ENCODE results near the gene GFY. TPM values are rescaled to one million over a fixed set of nuclear protein-coding genes. Genes with fewer than 3 reads are reported as not detected.

The GFY gene
- total RNA-seq, 1 donor from 2014 or later = not detected

DNA sequence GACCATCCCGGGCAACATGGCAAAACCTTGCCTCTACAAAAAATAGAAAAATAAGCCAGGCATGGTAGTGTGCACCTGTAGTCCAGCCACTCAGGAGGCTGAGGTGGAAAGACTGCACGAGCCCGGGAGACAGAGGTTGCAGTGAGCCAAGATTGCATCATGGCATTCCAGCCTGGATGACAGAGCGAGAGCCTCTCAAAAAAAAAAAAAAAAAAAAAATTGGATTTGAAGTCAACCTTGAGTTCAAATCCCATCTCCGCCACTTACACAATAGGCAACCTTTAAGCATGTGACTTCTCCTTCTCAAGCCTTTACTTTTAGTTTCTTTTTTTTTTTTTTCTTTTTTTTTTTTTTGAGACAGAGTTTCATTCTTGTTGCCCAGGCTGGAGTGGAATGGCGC lies 25.2 kb upstream of the GFY start:
- DNase-seq (ENCODE audit: low spot score in 2 of 2, unreplicated experiment in 2 of 2) = no peak
- Mint-ChIP-seq H3K9me3 (no peaks in the 10 kb centered on the region), H3K27me3 (ENCODE audit: low read depth) (peaks cover 2% of the 10 kb centered on the region), H3K4me3 (no peak overlapping the region), H3K27ac (no peak overlapping the region), H3K4me1 (peaks cover 21% of the 10 kb centered on the region), H3K36me3 (no peaks in the 10 kb centered on the region)
- TF ChIP-seq CTCF (IDR thresholded peaks at IDR 0.05; ENCODE audit: unreplicated experiment) = no peak

DNA sequence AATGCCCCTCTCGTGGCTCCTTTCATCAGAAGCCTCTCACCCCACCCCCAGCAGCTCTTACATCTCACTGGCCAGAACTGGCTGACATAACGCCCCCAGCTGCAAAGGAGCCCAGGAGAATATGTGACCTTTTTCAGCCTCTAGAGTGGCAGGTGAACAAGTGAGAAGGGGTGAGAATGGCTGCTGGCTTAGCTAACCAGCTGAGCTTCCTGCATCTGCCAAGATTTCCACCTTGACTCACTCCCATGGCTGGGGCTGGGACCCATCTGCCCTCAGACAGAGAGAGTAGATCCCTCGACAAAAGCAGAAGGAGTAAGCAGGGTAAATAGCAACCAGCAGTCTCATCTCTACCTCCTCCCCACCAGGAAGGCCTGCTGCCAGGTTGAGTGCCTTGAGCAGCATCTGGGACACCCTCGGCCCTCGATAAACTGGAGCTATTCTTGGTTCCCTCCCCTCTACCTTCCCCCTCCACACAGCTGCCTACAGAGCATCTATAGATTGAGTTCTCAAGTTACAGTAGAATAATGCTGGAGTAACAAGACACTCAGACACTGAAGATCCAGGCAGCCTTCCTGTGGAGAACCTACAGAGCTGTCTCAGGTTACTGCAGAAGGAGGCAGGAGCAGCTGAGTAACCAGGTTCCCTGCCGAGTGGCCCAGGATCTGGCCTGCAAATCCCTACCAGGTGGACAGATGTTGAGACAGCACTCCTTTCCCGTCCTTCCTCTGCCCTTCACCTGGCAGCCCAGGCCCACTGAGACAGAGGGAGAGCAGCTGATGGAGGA lies 21.6 kb upstream of the GFY start:
- peak in 1 of 2 experiments; percentile 45 for DNase-seq (ENCODE audit: low spot score in 2 of 2, unreplicated experiment in 2 of 2)
- Mint-ChIP-seq H3K4me3 (no peak overlapping the region), H3K4me1 (peaks cover 13% of the 10 kb centered on the region), H3K36me3 (no peaks in the 10 kb centered on the region), H3K27me3 (ENCODE audit: low read depth) (peaks cover 13% of the 10 kb centered on the region), H3K27ac (peak overlapping the region; percentile 74), H3K9me3 (no peaks in the 10 kb centered on the region)
- no peak for TF ChIP-seq CTCF (IDR thresholded peaks at IDR 0.05; ENCODE audit: unreplicated experiment)

DNA sequence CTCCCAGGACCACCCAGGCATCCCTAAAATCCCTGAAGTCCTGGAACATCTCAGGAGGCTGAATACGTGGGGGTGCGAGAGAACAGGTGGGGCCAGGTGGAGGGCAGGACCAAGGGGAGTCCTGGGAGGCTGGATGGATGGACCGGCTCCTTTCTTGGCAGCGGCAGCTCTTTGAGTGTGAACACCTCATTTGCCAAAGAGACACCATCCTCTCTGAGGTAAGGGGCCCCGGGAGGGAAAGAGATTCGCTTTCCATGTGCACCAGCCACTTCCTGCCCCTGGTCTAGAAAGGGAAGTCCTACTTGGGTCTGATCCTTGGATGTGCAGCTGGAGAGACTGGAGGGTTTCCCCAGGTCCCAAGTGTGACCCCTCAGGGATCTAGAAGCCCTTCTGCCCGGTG lies 18.1 kb upstream of the GFY start:
- H3K27me3 Mint-ChIP-seq (ENCODE audit: low read depth) = peaks cover 23% of the 10 kb centered on the region
- no peaks in the 10 kb centered on the region for H3K9me3 Mint-ChIP-seq
- peaks cover 13% of the 10 kb centered on the region for H3K4me1 Mint-ChIP-seq
- DNase-seq (ENCODE audit: low spot score in 2 of 2, unreplicated experiment in 2 of 2) = no peak
- H3K27ac Mint-ChIP-seq = no peak overlapping the region
- TF ChIP-seq CTCF (IDR thresholded peaks at IDR 0.05; ENCODE audit: unreplicated experiment) = no peak
- no peak overlapping the region for H3K4me3 Mint-ChIP-seq
- no peaks in the 10 kb centered on the region for H3K36me3 Mint-ChIP-seq

DNA sequence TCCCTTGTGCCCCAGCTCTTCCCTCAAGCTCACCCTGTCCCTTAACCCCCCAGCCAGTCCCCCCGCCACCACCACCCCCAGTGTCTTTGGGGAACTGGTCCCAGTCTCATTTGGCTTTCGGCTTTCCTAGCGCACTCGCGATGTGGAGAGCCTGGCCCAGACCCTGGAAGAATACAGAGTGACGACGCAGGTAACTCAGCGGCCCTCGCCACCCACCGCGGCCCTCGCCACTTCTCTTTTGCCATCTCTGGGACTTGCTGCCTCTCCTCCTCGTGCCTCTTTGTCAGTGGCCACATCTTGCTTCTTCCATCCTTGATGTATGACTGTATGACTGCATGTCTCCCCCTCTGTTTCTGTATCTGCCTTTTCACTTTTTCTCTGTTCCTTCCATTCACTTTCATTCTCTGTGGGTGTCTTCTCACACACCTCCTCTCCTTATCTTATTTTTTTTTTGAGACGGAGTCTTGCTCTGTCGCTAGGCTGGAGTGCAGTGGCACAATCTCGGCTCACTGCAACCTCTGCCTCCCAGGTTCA lies 17.6 kb upstream of the GFY start:
- no peaks in the 10 kb centered on the region for H3K9me3 Mint-ChIP-seq
- H3K27me3 Mint-ChIP-seq (ENCODE audit: low read depth) = peaks cover 26% of the 10 kb centered on the region
- H3K4me3 Mint-ChIP-seq = no peak overlapping the region
- TF ChIP-seq CTCF (IDR thresholded peaks at IDR 0.05; ENCODE audit: unreplicated experiment) = no peak
- DNase-seq (ENCODE audit: low spot score in 2 of 2, unreplicated experiment in 2 of 2) = no peak
- H3K36me3 Mint-ChIP-seq = no peaks in the 10 kb centered on the region
- no peak overlapping the region for H3K27ac Mint-ChIP-seq
- H3K4me1 Mint-ChIP-seq = peaks cover 17% of the 10 kb centered on the region

- no peak for DNase-seq (ENCODE audit: low spot score in 2 of 2, unreplicated experiment in 2 of 2)
- peaks cover 28% of the 10 kb centered on the region for H3K27me3 Mint-ChIP-seq (ENCODE audit: low read depth)
- H3K4me3 Mint-ChIP-seq = no peak overlapping the region
- no peak for TF ChIP-seq CTCF (IDR thresholded peaks at IDR 0.05; ENCODE audit: unreplicated experiment)
- H3K9me3 Mint-ChIP-seq = no peaks in the 10 kb centered on the region
- H3K36me3 Mint-ChIP-seq = no peaks in the 10 kb centered on the region
- peaks cover 23% of the 10 kb centered on the region for H3K4me1 Mint-ChIP-seq
- H3K27ac Mint-ChIP-seq = no peak overlapping the region
These were observed 16.3 kb upstream of the GFY start for GRCh38 chr19:49408816-49409440.

All from mesothelial cell of epicardium (in vitro differentiated cells).